ENCODE data around the gene YWHAG. TPM values are rescaled to one million over a fixed set of nuclear protein-coding genes. Genes with fewer than 3 reads are reported as not detected.

The YWHAG gene
- total RNA-seq, 2 experiments from 2014 or later, result 42.6 to 126 TPM

GRCh38 chr7:76280408-76280807, 78.4 kb downstream of the YWHAG start:
- no peak overlapping the region for H3K4me2 ChIP-seq (ENCODE audit: low read length)
- no TSS peak for BruUV-seq (replicated peaks)
- POLR2A ChIA-PET, result no interaction called here
- no peaks in the 10 kb centered on the region for H3K36me3 ChIP-seq (ENCODE audit: insufficient read depth, low read length)
- TF ChIP-seq CTCF (conservative IDR thresholded peaks at IDR 0.05; ENCODE audit: low read length) (no peak), EZH2phosphoT487 (IDR thresholded peaks at IDR 0.05; ENCODE audit: borderline replicate concordance, low read depth, low read length) (no peak)
- H4K20me1 ChIP-seq (ENCODE audit: insufficient read depth, low read length), result no peaks in the 10 kb centered on the region
- H2AFZ ChIP-seq (ENCODE audit: low read length), result no peak overlapping the region
- H3K9me3 ChIP-seq (ENCODE audit: low read length), result no peaks in the 10 kb centered on the region
- no peaks in the 10 kb centered on the region for H3K4me1 ChIP-seq (ENCODE audit: insufficient read depth, low read length, poor library complexity, severe bottlenecking)
- H3K79me2 ChIP-seq (ENCODE audit: insufficient read depth, low read depth, low read length), result no peaks in the 10 kb centered on the region
- H3K27ac ChIP-seq (ENCODE audit: low read depth, low read length, poor library complexity, severe bottlenecking), result no peak overlapping the region
- no peak overlapping the region for H3K4me3 ChIP-seq (ENCODE audit: low read depth, low read length, poor library complexity, severe bottlenecking)
- CTCF ChIA-PET (ENCODE audit: unreplicated experiment), result no interaction called here
- intact Hi-C loops (cut with micrococcal nuclease; ENCODE audit: unreplicated experiment), result no loop called here
- H3K9me2 ChIP-seq (ENCODE audit: insufficient read depth, low read length), result no peaks in the 10 kb centered on the region
- no peak for DNase-seq (ENCODE audit: low spot score)

GRCh38 chr7:76278540-76278939, 80.3 kb downstream of the YWHAG start:
- H3K79me2 ChIP-seq (ENCODE audit: insufficient read depth, low read depth, low read length), result no peaks in the 10 kb centered on the region
- no peak overlapping the region for H3K4me3 ChIP-seq (ENCODE audit: low read depth, low read length, poor library complexity, severe bottlenecking)
- TF ChIP-seq CTCF (conservative IDR thresholded peaks at IDR 0.05; ENCODE audit: low read length) (no peak), EZH2phosphoT487 (IDR thresholded peaks at IDR 0.05; ENCODE audit: borderline replicate concordance, low read depth, low read length) (no peak)
- no peaks in the 10 kb centered on the region for H3K9me3 ChIP-seq (ENCODE audit: low read length)
- CTCF ChIA-PET (ENCODE audit: unreplicated experiment), result no interaction called here
- no peaks in the 10 kb centered on the region for H3K36me3 ChIP-seq (ENCODE audit: insufficient read depth, low read length)
- no peak overlapping the region for H2AFZ ChIP-seq (ENCODE audit: low read length)
- no peak overlapping the region for H3K27ac ChIP-seq (ENCODE audit: low read depth, low read length, poor library complexity, severe bottlenecking)
- no peaks in the 10 kb centered on the region for H3K9me2 ChIP-seq (ENCODE audit: insufficient read depth, low read length)
- H3K4me2 ChIP-seq (ENCODE audit: low read length), result no peak overlapping the region
- H4K20me1 ChIP-seq (ENCODE audit: insufficient read depth, low read length), result no peaks in the 10 kb centered on the region
- POLR2A ChIA-PET, result interaction anchor here (1.1 kb wide), 1 partner anchor 16 kb away, joined by 3 read pairs; no protein-coding TSS in a partner anchor
- intact Hi-C loops (cut with micrococcal nuclease; ENCODE audit: unreplicated experiment), result no loop called here
- no peak for DNase-seq (ENCODE audit: low spot score)
- BruUV-seq (replicated peaks), result no TSS peak
- no peaks in the 10 kb centered on the region for H3K4me1 ChIP-seq (ENCODE audit: insufficient read depth, low read length, poor library complexity, severe bottlenecking)

Other genes starting within 250 kb of the YWHAG start
- not detected in 2 replicates for gene SRRM3, start 157.1 kb downstream of the YWHAG start, total RNA-seq (2014; rRNA removed; shearing (Covaris generic))
- gene SRRM3, start 157.1 kb downstream of the YWHAG start, total RNA-seq (2022), result not detected in 2 replicates
- gene HSPB1, start 56.3 kb downstream of the YWHAG start, total RNA-seq (2014; rRNA removed; shearing (Covaris generic)), result 133 and 204 TPM in 2 replicates
- gene HSPB1, start 56.3 kb downstream of the YWHAG start, total RNA-seq (2022), result 349 and 470 TPM in 2 replicates
- 1.3 TPM in 1 of 2 replicates, not detected in the other for gene SSC4D, start 50.7 kb upstream of the YWHAG start, total RNA-seq (2014; rRNA removed; shearing (Covaris generic))
- gene SSC4D, start 50.7 kb upstream of the YWHAG start, total RNA-seq (2022), result 0.44 TPM in 1 of 2 replicates, not detected in the other
- 0.98 and 2.0 TPM in 2 replicates for gene ZP3, start 66.0 kb upstream of the YWHAG start, total RNA-seq (2014; rRNA removed; shearing (Covaris generic))
- 0.48 and 0.57 TPM in 2 replicates for gene ZP3, start 66.0 kb upstream of the YWHAG start, total RNA-seq (2022)
- gene DTX2, start 102.7 kb upstream of the YWHAG start, total RNA-seq (2014; rRNA removed; shearing (Covaris generic)), result 9.6 and 13.5 TPM in 2 replicates
- 26.1 and 27.8 TPM in 2 replicates for gene DTX2, start 102.7 kb upstream of the YWHAG start, total RNA-seq (2022)
- gene UPK3B, start 151.6 kb upstream of the YWHAG start, total RNA-seq (2014; rRNA removed; shearing (Covaris generic)), result 1.2 and 3.4 TPM in 2 replicates
- gene UPK3B, start 151.6 kb upstream of the YWHAG start, total RNA-seq (2022), result 1.4 and 2.5 TPM in 2 replicates
- gene SPDYE16, start 184.3 kb upstream of the YWHAG start, total RNA-seq (2014; rRNA removed; shearing (Covaris generic)), result 0.67 and 0.88 TPM in 2 replicates
- gene SPDYE16, start 184.3 kb upstream of the YWHAG start, total RNA-seq (2022), result 0.20 and 0.21 TPM in 2 replicates